Trophoblast cell (in vitro differentiated cells and primary cell): ENCODE data around the gene CLEC16A.

ENCODE experiments used
- DNase-seq, 2 donors: peaks; one replicate each; pipeline ENCODE4 v3.0.0-alpha.2; 2016
- H2AFZ ChIP-seq: 2 replicates; pipeline ENCODE4 v1.6.1; 2013; ENCODE audit warnings: low read length, moderate library complexity, mild to moderate bottlenecking; ENCODE audit not compliant: insufficient read depth, poor library complexity
- H2AK5ac ChIP-seq: 2 replicates; pipeline ENCODE4 v1.6.1; 2013; ENCODE audit warnings: mild to moderate bottlenecking, low read length
- H2BK120ac ChIP-seq: 2 replicates; pipeline ENCODE4 v1.6.1; 2013; ENCODE audit warnings: low read length, mild to moderate bottlenecking, moderate library complexity; ENCODE audit not compliant: insufficient read depth, poor library complexity
- H2BK12ac ChIP-seq: 2 replicates; pipeline ENCODE4 v1.6.1; 2013; ENCODE audit warnings: mild to moderate bottlenecking, low read length, moderate library complexity
- H2BK5ac ChIP-seq: 2 replicates; pipeline ENCODE4 v1.6.1; 2013; ENCODE audit warnings: low read length, low read depth, moderate library complexity, mild to moderate bottlenecking; ENCODE audit not compliant: poor library complexity
- H3K14ac ChIP-seq: 2 replicates; pipeline ENCODE4 v1.6.1; 2013; ENCODE audit warnings: mild to moderate bottlenecking, low read length
- H3K18ac ChIP-seq: 2 replicates; pipeline ENCODE4 v1.6.1; 2013; ENCODE audit warnings: mild to moderate bottlenecking, low read length
- H3K23ac ChIP-seq: 2 replicates; pipeline ENCODE4 v1.6.1; 2013; ENCODE audit warnings: low read length
- H3K27ac ChIP-seq: 2 replicates; pipeline ENCODE4 v1.5.1; 2013; ENCODE audit warnings: low read depth, mild to moderate bottlenecking, inconsistent platforms, low read length, moderate library complexity
- H3K27me3 ChIP-seq: 2 replicates; pipeline ENCODE4 v1.6.1; 2013; ENCODE audit warnings: inconsistent platforms, mild to moderate bottlenecking, low read length, moderate library complexity; ENCODE audit not compliant: insufficient read depth
- H3K36me3 ChIP-seq, 2 experiments: 1 replicate in 1 of 2; 2 replicates in 1 of 2; pipeline ENCODE4 v1.6.1; 2013; ENCODE audit warnings: low read length in 2 of 2, mild to moderate bottlenecking in 2 of 2, moderate library complexity in 1 of 2; ENCODE audit not compliant: insufficient read depth in 2 of 2, control insufficient read depth in 1 of 2
- H3K4ac ChIP-seq: 2 replicates; pipeline ENCODE4 v1.6.1; 2013; ENCODE audit warnings: low read depth, mild to moderate bottlenecking, low read length, moderate library complexity
- H3K4me1 ChIP-seq, 2 experiments: 1 replicate in 1 of 2; 2 replicates in 1 of 2; pipeline ENCODE4 v1.6.1; 2013; ENCODE audit warnings: low read length in 2 of 2, mild to moderate bottlenecking in 2 of 2, moderate library complexity in 1 of 2; ENCODE audit not compliant: insufficient read depth in 2 of 2, control insufficient read depth in 1 of 2
- H3K4me2 ChIP-seq: 2 replicates; pipeline ENCODE4 v1.6.1; 2013; ENCODE audit warnings: inconsistent platforms, mild to moderate bottlenecking, low read length, moderate library complexity
- H3K4me3 ChIP-seq: 2 replicates; pipeline ENCODE4 v1.5.1; 2013; ENCODE audit warnings: mild to moderate bottlenecking, low read depth, low read length, inconsistent platforms
- H3K79me1 ChIP-seq: one replicate; pipeline ENCODE4 v1.6.1; 2013; ENCODE audit warnings: low read length
- H3K79me2 ChIP-seq: 2 replicates; pipeline ENCODE4 v1.6.1; 2013; ENCODE audit warnings: low read length, mild to moderate bottlenecking; ENCODE audit not compliant: control insufficient read depth, insufficient read depth, poor library complexity
- H3K9ac ChIP-seq: 2 replicates; pipeline ENCODE4 v1.6.1; 2013; ENCODE audit warnings: mild to moderate bottlenecking, low read length
- H3K9me3 ChIP-seq: 2 replicates; pipeline ENCODE4 v1.6.1; 2013; ENCODE audit warnings: low read depth, mild to moderate bottlenecking, control low read depth, inconsistent platforms, low read length; ENCODE audit not compliant: insufficient read depth
- H4K12ac ChIP-seq: 2 replicates; pipeline ENCODE4 v1.6.1; 2013; ENCODE audit warnings: low read depth, mild to moderate bottlenecking, low read length, moderate library complexity
- H4K8ac ChIP-seq: 2 replicates; pipeline ENCODE4 v1.6.1; 2013; ENCODE audit warnings: low read depth, mild to moderate bottlenecking, low read length, moderate library complexity
- H4K91ac ChIP-seq: one replicate; pipeline ENCODE4 v1.6.1; 2013; ENCODE audit warnings: low read depth, mild to moderate bottlenecking, low read length, moderate library complexity
- WGBS: extraction: QIAGEN DNeasy Blood & Tissue Kit; methylation state at CpG from one replicate; pipeline ENCODE4 v1.1.7; 2013; ENCODE audit warnings: missing lambda C conversion rate; ENCODE audit not compliant: insufficient read length, insufficient coverage; ENCODE audit errors: extremely low coverage; 5-methylcytosine and 5-hydroxymethylcytosine counted together

CLEC16A gene

GRCh38 chr16:11175106-11175786 is 230.9 kb downstream of the CLEC16A start:
- Histone ChIP-seq H3K4me1 (peaks cover 0 to 5% of the 10 kb centered on the region in 2 experiments), H3K23ac (no peak overlapping the region), H4K91ac (no peak overlapping the region), H3K79me2 (no peaks in the 10 kb centered on the region), H3K4ac (no peak overlapping the region), H3K79me1 (no peaks in the 10 kb centered on the region), H2BK120ac (no peak overlapping the region), H3K27ac (no peak overlapping the region), H2AK5ac (no peak overlapping the region), H3K9me3 (no peaks in the 10 kb centered on the region), H3K4me2 (no peak overlapping the region), H2BK12ac (no peak overlapping the region), H2AFZ (no peak overlapping the region), H3K14ac (no peak overlapping the region), H4K12ac (no peak overlapping the region), H4K8ac (no peak overlapping the region), H2BK5ac (no peak overlapping the region), H3K18ac (no peak overlapping the region), H3K4me3 (no peak overlapping the region), H3K27me3 (no peaks in the 10 kb centered on the region), H3K36me3 (peaks cover 4 to 10% of the 10 kb centered on the region in 2 experiments), H3K9ac (no peak overlapping the region)
- no CpG with 5 or more reads among the region's 7 CpGs for WGBS
- no peak for DNase-seq

GRCh38 chr16:11175787-11176341 is 231.5 kb downstream of the CLEC16A start:
- no peak overlapping the region for H3K23ac ChIP-seq
- no peak overlapping the region for H4K91ac ChIP-seq
- H3K14ac ChIP-seq, result no peak overlapping the region
- no peak overlapping the region for H3K9ac ChIP-seq
- no peak overlapping the region for H3K27ac ChIP-seq
- H3K79me2 ChIP-seq, result no peaks in the 10 kb centered on the region
- no peak overlapping the region for H3K4me2 ChIP-seq
- no peak overlapping the region for H3K4ac ChIP-seq
- H4K12ac ChIP-seq, result no peak overlapping the region
- H3K79me1 ChIP-seq, result no peaks in the 10 kb centered on the region
- no peak overlapping the region for H2BK120ac ChIP-seq
- peaks cover 4 to 10% of the 10 kb centered on the region in 2 experiments for H3K36me3 ChIP-seq
- no peaks in the 10 kb centered on the region for H3K9me3 ChIP-seq
- no peak overlapping the region for H2AK5ac ChIP-seq
- no peak overlapping the region for H2AFZ ChIP-seq
- peaks cover 0 to 5% of the 10 kb centered on the region in 2 experiments for H3K4me1 ChIP-seq
- H4K8ac ChIP-seq, result no peak overlapping the region
- no peak overlapping the region for H3K18ac ChIP-seq
- no peaks in the 10 kb centered on the region for H3K27me3 ChIP-seq
- no peak for DNase-seq
- H2BK12ac ChIP-seq, result no peak overlapping the region
- H3K4me3 ChIP-seq, result no peak overlapping the region
- H2BK5ac ChIP-seq, result no peak overlapping the region
- no CpG with 5 or more reads among the region's 11 CpGs for WGBS

GRCh38 chr16:11177578-11178160 is 233.3 kb downstream of the CLEC16A start:
- WGBS, result no CpG with 5 or more reads among the region's 6 CpGs
- Histone ChIP-seq H3K14ac (no peak overlapping the region), H3K79me2 (no peaks in the 10 kb centered on the region), H2BK5ac (no peak overlapping the region), H3K9me3 (no peaks in the 10 kb centered on the region), H2AK5ac (no peak overlapping the region), H3K4ac (no peak overlapping the region), H2BK12ac (no peak overlapping the region), H2BK120ac (no peak overlapping the region), H3K27me3 (no peaks in the 10 kb centered on the region), H3K4me2 (no peak overlapping the region), H3K4me3 (no peak overlapping the region), H4K8ac (no peak overlapping the region), H3K18ac (no peak overlapping the region), H3K79me1 (no peaks in the 10 kb centered on the region), H3K4me1 (peaks cover 0 to 2% of the 10 kb centered on the region in 2 experiments), H3K9ac (no peak overlapping the region), H2AFZ (no peak overlapping the region), H4K91ac (no peak overlapping the region), H3K36me3 (peaks cover 4% of the 10 kb centered on the region in 2 experiments), H4K12ac (no peak overlapping the region), H3K27ac (no peak overlapping the region), H3K23ac (no peak overlapping the region)
- no peak for DNase-seq

- Histone ChIP-seq H4K91ac (no peak overlapping the region), H3K23ac (no peak overlapping the region), H2BK5ac (no peak overlapping the region), H2BK120ac (no peak overlapping the region), H3K36me3 (peaks cover 4% of the 10 kb centered on the region in 2 experiments), H4K8ac (no peak overlapping the region), H3K79me1 (no peaks in the 10 kb centered on the region), H3K4ac (no peak overlapping the region), H3K18ac (no peak overlapping the region), H4K12ac (no peak overlapping the region), H3K4me1 (peaks cover 0 to 2% of the 10 kb centered on the region in 2 experiments), H3K9me3 (no peaks in the 10 kb centered on the region), H2AFZ (no peak overlapping the region), H3K27ac (no peak overlapping the region), H2AK5ac (no peak overlapping the region), H3K79me2 (no peaks in the 10 kb centered on the region), H3K4me2 (no peak overlapping the region), H3K9ac (no peak overlapping the region), H2BK12ac (no peak overlapping the region), H3K4me3 (peak overlapping the region; percentile 32), H3K27me3 (no peaks in the 10 kb centered on the region), H3K14ac (no peak overlapping the region)
- no peak for DNase-seq
- WGBS, result no CpG with 5 or more reads among the region's 24 CpGs
Measured at GRCh38 chr16:11178424-11178823, 234.1 kb downstream of the CLEC16A start.
